ENCODE measurements around the gene CFAP299. TPM values are rescaled to one million over a fixed set of nuclear protein-coding genes. Genes with fewer than 3 reads are reported as not detected.

The CFAP299 gene
- total and polyA plus RNA-seq, 9 of the 15 experiments (the other 6 are each of a cell fraction or from before 2014, with no cell fraction given): 0.09 to 3.0 (median 0.76) TPM

DNA sequence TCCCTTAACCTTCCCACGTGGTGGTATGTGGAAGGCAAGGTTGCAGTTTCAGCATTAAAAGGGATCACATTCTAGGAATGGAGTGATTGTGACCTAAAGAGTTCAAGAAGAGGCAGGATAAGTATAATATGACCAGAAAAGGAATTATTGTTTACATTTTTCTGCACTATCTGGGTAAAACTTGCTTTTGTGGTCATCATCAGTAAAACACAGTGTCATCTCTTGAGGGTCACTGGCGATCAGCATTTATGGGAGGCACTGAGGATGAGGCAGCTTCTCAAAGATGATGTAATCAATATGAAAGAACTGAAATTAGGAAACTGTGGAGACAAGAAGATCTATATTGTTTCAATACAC is 88.7 kb downstream of the CFAP299 start (continued):
- TF ChIP-seq, protein P1, sequence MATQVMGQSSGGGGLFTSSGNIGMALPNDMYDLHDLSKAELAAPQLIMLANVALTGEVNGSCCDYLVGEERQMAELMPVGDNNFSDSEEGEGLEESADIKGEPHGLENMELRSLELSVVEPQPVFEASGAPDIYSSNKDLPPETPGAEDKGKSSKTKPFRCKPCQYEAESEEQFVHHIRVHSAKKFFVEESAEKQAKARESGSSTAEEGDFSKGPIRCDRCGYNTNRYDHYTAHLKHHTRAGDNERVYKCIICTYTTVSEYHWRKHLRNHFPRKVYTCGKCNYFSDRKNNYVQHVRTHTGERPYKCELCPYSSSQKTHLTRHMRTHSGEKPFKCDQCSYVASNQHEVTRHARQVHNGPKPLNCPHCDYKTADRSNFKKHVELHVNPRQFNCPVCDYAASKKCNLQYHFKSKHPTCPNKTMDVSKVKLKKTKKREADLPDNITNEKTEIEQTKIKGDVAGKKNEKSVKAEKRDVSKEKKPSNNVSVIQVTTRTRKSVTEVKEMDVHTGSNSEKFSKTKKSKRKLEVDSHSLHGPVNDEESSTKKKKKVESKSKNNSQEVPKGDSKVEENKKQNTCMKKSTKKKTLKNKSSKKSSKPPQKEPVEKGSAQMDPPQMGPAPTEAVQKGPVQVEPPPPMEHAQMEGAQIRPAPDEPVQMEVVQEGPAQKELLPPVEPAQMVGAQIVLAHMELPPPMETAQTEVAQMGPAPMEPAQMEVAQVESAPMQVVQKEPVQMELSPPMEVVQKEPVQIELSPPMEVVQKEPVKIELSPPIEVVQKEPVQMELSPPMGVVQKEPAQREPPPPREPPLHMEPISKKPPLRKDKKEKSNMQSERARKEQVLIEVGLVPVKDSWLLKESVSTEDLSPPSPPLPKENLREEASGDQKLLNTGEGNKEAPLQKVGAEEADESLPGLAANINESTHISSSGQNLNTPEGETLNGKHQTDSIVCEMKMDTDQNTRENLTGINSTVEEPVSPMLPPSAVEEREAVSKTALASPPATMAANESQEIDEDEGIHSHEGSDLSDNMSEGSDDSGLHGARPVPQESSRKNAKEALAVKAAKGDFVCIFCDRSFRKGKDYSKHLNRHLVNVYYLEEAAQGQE (IDR thresholded peaks at IDR 0.05; ENCODE audit: borderline replicate concordance): 0 out of 2 replicates have a peak, but pooled peaks have one; percentile 18
- TF ChIP-seq, protein P1 (CRISPR knock-in tag; IDR thresholded peaks at IDR 0.05; ENCODE audit: low read depth): no peak
- TF ChIP-seq ATF1 (CRISPR knock-in tag; IDR thresholded peaks at IDR 0.05): no peak
- TF ChIP-seq ATF1 (tag; IDR thresholded peaks at IDR 0.05): peak; percentile 54
- peak; percentile 78 to 85; a peak in 2 of 4 replicates for TF ChIP-seq TRIM24 (IDR thresholded peaks at IDR 0.05)
- no peak for TF ChIP-seq XRCC3 (IDR thresholded peaks at IDR 0.05)
- TF ChIP-seq, protein P2, sequence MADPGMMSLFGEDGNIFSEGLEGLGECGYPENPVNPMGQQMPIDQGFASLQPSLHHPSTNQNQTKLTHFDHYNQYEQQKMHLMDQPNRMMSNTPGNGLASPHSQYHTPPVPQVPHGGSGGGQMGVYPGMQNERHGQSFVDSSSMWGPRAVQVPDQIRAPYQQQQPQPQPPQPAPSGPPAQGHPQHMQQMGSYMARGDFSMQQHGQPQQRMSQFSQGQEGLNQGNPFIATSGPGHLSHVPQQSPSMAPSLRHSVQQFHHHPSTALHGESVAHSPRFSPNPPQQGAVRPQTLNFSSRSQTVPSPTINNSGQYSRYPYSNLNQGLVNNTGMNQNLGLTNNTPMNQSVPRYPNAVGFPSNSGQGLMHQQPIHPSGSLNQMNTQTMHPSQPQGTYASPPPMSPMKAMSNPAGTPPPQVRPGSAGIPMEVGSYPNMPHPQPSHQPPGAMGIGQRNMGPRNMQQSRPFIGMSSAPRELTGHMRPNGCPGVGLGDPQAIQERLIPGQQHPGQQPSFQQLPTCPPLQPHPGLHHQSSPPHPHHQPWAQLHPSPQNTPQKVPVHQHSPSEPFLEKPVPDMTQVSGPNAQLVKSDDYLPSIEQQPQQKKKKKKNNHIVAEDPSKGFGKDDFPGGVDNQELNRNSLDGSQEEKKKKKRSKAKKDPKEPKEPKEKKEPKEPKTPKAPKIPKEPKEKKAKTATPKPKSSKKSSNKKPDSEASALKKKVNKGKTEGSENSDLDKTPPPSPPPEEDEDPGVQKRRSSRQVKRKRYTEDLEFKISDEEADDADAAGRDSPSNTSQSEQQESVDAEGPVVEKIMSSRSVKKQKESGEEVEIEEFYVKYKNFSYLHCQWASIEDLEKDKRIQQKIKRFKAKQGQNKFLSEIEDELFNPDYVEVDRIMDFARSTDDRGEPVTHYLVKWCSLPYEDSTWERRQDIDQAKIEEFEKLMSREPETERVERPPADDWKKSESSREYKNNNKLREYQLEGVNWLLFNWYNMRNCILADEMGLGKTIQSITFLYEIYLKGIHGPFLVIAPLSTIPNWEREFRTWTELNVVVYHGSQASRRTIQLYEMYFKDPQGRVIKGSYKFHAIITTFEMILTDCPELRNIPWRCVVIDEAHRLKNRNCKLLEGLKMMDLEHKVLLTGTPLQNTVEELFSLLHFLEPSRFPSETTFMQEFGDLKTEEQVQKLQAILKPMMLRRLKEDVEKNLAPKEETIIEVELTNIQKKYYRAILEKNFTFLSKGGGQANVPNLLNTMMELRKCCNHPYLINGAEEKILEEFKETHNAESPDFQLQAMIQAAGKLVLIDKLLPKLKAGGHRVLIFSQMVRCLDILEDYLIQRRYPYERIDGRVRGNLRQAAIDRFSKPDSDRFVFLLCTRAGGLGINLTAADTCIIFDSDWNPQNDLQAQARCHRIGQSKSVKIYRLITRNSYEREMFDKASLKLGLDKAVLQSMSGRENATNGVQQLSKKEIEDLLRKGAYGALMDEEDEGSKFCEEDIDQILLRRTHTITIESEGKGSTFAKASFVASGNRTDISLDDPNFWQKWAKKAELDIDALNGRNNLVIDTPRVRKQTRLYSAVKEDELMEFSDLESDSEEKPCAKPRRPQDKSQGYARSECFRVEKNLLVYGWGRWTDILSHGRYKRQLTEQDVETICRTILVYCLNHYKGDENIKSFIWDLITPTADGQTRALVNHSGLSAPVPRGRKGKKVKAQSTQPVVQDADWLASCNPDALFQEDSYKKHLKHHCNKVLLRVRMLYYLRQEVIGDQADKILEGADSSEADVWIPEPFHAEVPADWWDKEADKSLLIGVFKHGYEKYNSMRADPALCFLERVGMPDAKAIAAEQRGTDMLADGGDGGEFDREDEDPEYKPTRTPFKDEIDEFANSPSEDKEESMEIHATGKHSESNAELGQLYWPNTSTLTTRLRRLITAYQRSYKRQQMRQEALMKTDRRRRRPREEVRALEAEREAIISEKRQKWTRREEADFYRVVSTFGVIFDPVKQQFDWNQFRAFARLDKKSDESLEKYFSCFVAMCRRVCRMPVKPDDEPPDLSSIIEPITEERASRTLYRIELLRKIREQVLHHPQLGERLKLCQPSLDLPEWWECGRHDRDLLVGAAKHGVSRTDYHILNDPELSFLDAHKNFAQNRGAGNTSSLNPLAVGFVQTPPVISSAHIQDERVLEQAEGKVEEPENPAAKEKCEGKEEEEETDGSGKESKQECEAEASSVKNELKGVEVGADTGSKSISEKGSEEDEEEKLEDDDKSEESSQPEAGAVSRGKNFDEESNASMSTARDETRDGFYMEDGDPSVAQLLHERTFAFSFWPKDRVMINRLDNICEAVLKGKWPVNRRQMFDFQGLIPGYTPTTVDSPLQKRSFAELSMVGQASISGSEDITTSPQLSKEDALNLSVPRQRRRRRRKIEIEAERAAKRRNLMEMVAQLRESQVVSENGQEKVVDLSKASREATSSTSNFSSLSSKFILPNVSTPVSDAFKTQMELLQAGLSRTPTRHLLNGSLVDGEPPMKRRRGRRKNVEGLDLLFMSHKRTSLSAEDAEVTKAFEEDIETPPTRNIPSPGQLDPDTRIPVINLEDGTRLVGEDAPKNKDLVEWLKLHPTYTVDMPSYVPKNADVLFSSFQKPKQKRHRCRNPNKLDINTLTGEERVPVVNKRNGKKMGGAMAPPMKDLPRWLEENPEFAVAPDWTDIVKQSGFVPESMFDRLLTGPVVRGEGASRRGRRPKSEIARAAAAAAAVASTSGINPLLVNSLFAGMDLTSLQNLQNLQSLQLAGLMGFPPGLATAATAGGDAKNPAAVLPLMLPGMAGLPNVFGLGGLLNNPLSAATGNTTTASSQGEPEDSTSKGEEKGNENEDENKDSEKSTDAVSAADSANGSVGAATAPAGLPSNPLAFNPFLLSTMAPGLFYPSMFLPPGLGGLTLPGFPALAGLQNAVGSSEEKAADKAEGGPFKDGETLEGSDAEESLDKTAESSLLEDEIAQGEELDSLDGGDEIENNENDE (IDR thresholded peaks at IDR 0.05; ENCODE audit: low read depth, low read length): no peak

Measured in K562 (cell line).